ENCODE measurements around the gene FXYD7. TPM values are rescaled to one million over a fixed set of nuclear protein-coding genes. Genes with fewer than 3 reads are reported as not detected.

FXYD7 gene
- total RNA-seq, 1 experiment from 2014 or later = 0.71 TPM

DNA sequence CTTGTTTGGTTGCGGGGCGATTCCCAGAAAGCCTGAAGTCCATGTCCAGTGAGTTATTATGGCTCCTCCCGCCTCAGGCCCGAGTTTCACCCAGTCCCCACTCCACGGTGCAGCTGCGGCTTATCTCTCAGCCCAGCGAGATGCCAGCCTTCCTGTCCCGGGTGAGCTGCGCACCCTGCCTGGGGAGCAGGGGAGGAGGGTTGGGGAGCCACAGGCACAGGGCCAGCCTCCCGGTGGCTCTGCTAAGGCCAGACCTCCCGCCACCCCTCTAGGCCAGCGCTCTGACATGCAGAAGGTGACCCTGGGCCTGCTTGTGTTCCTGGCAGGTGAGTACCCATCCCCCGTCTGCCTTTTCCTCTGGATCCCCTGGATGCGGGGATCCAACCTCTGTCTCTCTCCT is 24.0 kb upstream of the FXYD7 start:
- H3K4me3 ChIP-seq (replicated peaks in 1 of 2; ENCODE audit: low read depth in 1 of 2, low read length in 2 of 2) = no peak overlapping the region
- peaks cover 28 to 55% of the 10 kb centered on the region in 2 experiments for H3K4me1 ChIP-seq (ENCODE audit: control insufficient read depth in 1 of 2, insufficient read depth in 2 of 2, low read length in 2 of 2)

More for the DNA sequence above, 24.0 kb upstream of the FXYD7 start:
- Histone ChIP-seq H3K27ac (ENCODE audit: low read depth, low read length) (no peak overlapping the region), H3K79me2 (ENCODE audit: insufficient read depth, low read length) (no peaks in the 10 kb centered on the region), H4K20me1 (ENCODE audit: insufficient read depth) (no peaks in the 10 kb centered on the region), H3K27me3 (ENCODE audit: insufficient read depth, low read length) (no peaks in the 10 kb centered on the region), H3K9ac (ENCODE audit: low read length) (no peak overlapping the region), H3K4me2 (ENCODE audit: low read length) (no peak overlapping the region), H3K9me3 (ENCODE audit: control insufficient read depth in 1 of 2, insufficient read depth in 1 of 2, low read depth in 1 of 2, low read length in 2 of 2) (no peaks in the 10 kb centered on the region), H2AFZ (ENCODE audit: low read depth, low read length, poor library complexity, severe bottlenecking) (no peak overlapping the region), H3K9me2 (ENCODE audit: insufficient read depth) (no peaks in the 10 kb centered on the region), H3K36me3 (ENCODE audit: control insufficient read depth in 1 of 2, insufficient read depth in 2 of 2, low read length in 2 of 2) (no peaks in the 10 kb centered on the region)
- no TSS peak for BruUV-seq (replicated peaks)
- ChIA-PET RAD21 (ENCODE audit: low non-redundant PET in 1 of 2, low total read pairs in 2 of 2, uncharacterized antibody in 2 of 2, unreplicated experiment in 2 of 2) (no interaction called here), POLR2A (no interaction called here), CTCF (interaction anchor here (1.5 kb wide), 1 partner anchor 8 kb away, joined by 4 read pairs; no protein-coding TSS in a partner anchor)
- no peak for DNase-seq (ENCODE audit: low read depth, low spot score)
- intact Hi-C loops (cut with micrococcal nuclease) = no loop called here
- TF ChIP-seq POLR2AphosphoS5 (IDR thresholded peaks at IDR 0.05; ENCODE audit: low read depth, low read length) (no peak), POLR2A (IDR thresholded peaks at IDR 0.05; ENCODE audit: borderline replicate concordance, extremely low read depth, insufficient read depth, insufficient read length) (no peak), ATF3 (IDR thresholded peaks at IDR 0.05) (no peak), SRF (IDR thresholded peaks at IDR 0.05; ENCODE audit: low read depth) (no peak), RAD21 (IDR thresholded peaks at IDR 0.05; ENCODE audit: low read depth) (no peak), SP1 (IDR thresholded peaks at IDR 0.05; ENCODE audit: low read depth) (no peak), CBX3 (IDR thresholded peaks at IDR 0.05; ENCODE audit: low read depth) (no peak), YY1 (IDR thresholded peaks at IDR 0.05; ENCODE audit: extremely low read depth, insufficient replicate concordance, low read depth, low read length) (no peak), CTCF (IDR thresholded peaks at IDR 0.05 in 2 of 3, conservative IDR thresholded peaks at IDR 0.05 in 1 of 3; ENCODE audit: borderline replicate concordance in 1 of 3, insufficient read depth in 1 of 3, low read depth in 2 of 3, low read length in 2 of 3) (no peak)
- no peak for ATAC-seq

Data from HCT116 (cell line).